Measurements from ENCODE around the gene DOP1A.

The DOP1A gene

DNA sequence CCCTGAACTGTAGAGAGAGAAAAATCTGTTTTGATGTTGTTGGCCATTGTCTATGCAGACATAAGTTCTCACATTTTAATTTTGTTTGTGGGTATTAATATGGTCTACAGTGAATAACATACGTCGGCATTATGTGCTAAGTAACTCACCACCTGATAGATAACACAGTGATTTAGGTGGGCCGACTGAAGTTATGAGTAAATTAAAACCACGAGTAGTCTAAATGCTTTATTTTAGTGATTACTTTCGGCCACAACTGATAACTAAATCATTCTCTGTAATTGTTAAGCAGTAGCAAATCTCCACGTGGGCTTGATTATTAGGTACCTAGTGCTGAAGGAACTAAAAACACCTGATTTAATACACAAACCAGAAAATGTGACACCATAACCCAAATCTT lies 1.1 kb downstream of the DOP1A start:
- no peaks in the 10 kb centered on the region for H3K9me3 ChIP-seq
- peaks cover 10% of the 10 kb centered on the region for H3K27me3 ChIP-seq

GRCh38 chr6:83069633-83070032 lies 2.2 kb downstream of the DOP1A start:
- no peaks in the 10 kb centered on the region for H3K9me3 ChIP-seq
- no peaks in the 10 kb centered on the region for H3K36me3 ChIP-seq
- H3K4me3 ChIP-seq (ENCODE audit: low read depth in 1 of 2, low read length in 1 of 2) = no peak overlapping the region
- no peak overlapping the region for H3K27ac ChIP-seq
- TF ChIP-seq CTCF (IDR thresholded peaks at IDR 0.05) = no peak
- H3K4me1 ChIP-seq (ENCODE audit: control insufficient read depth in 1 of 2, insufficient read depth in 1 of 2, low read depth in 1 of 2, low read length in 1 of 2) = peaks cover 24 to 28% of the 10 kb centered on the region in 2 experiments
- H3K27me3 ChIP-seq = peaks cover 5% of the 10 kb centered on the region

More for the DNA sequence above, 1.1 kb downstream of the DOP1A start:
- Histone ChIP-seq H3K27ac (peak overlapping the region; percentile 90), H3K4me3 (ENCODE audit: low read depth in 1 of 2, low read length in 1 of 2) (peak overlapping the region; percentile 84 to 85), H3K4me1 (ENCODE audit: control insufficient read depth in 1 of 2, insufficient read depth in 1 of 2, low read depth in 1 of 2, low read length in 1 of 2) (peaks cover 24 to 29% of the 10 kb centered on the region in 2 experiments), H3K36me3 (no peaks in the 10 kb centered on the region)
- TF ChIP-seq CTCF (IDR thresholded peaks at IDR 0.05) = no peak

- no peaks in the 10 kb centered on the region for H3K36me3 ChIP-seq
- no peak overlapping the region for H3K4me3 ChIP-seq (ENCODE audit: low read depth in 1 of 2, low read length in 1 of 2)
- peak overlapping the region; percentile 35 for H3K27ac ChIP-seq
- peaks cover 11 to 14% of the 10 kb centered on the region in 2 experiments for H3K4me1 ChIP-seq (ENCODE audit: control insufficient read depth in 1 of 2, insufficient read depth in 1 of 2, low read depth in 1 of 2, low read length in 1 of 2)
- H3K9me3 ChIP-seq = no peaks in the 10 kb centered on the region
- H3K27me3 ChIP-seq = no peaks in the 10 kb centered on the region
- no peak for TF ChIP-seq CTCF (IDR thresholded peaks at IDR 0.05)
Observed at GRCh38 chr6:83071023-83071422, 3.6 kb downstream of the DOP1A start.

- TF ChIP-seq CTCF (IDR thresholded peaks at IDR 0.05) = no peak
- H3K9me3 ChIP-seq = no peaks in the 10 kb centered on the region
- no peaks in the 10 kb centered on the region for H3K36me3 ChIP-seq
- no peak overlapping the region for H3K27ac ChIP-seq
- peaks cover 8 to 12% of the 10 kb centered on the region in 2 experiments for H3K4me1 ChIP-seq (ENCODE audit: control insufficient read depth in 1 of 2, insufficient read depth in 1 of 2, low read depth in 1 of 2, low read length in 1 of 2)
- no peaks in the 10 kb centered on the region for H3K27me3 ChIP-seq
- no peak overlapping the region for H3K4me3 ChIP-seq (ENCODE audit: low read depth in 1 of 2, low read length in 1 of 2)
Observed at GRCh38 chr6:83071707-83072106, 4.2 kb downstream of the DOP1A start.

- H3K4me1 ChIP-seq (ENCODE audit: control insufficient read depth in 1 of 2, insufficient read depth in 1 of 2, low read depth in 1 of 2, low read length in 1 of 2) = peaks cover 8 to 10% of the 10 kb centered on the region in 2 experiments
- H3K36me3 ChIP-seq = no peaks in the 10 kb centered on the region
- no peaks in the 10 kb centered on the region for H3K9me3 ChIP-seq
- no peak for TF ChIP-seq CTCF (IDR thresholded peaks at IDR 0.05)
- no peak overlapping the region for H3K27ac ChIP-seq
- no peaks in the 10 kb centered on the region for H3K27me3 ChIP-seq
- H3K4me3 ChIP-seq (ENCODE audit: low read depth in 1 of 2, low read length in 1 of 2) = no peak overlapping the region
Observed at GRCh38 chr6:83072726-83073125, 5.3 kb downstream of the DOP1A start.

GRCh38 chr6:83073615-83074014 lies 6.1 kb downstream of the DOP1A start:
- no peaks in the 10 kb centered on the region for H3K9me3 ChIP-seq
- H3K4me3 ChIP-seq (ENCODE audit: low read depth in 1 of 2, low read length in 1 of 2) = no peak overlapping the region
- H3K36me3 ChIP-seq = no peaks in the 10 kb centered on the region
- TF ChIP-seq CTCF (IDR thresholded peaks at IDR 0.05) = no peak
- peaks cover 1 to 2% of the 10 kb centered on the region in 2 experiments for H3K4me1 ChIP-seq (ENCODE audit: control insufficient read depth in 1 of 2, insufficient read depth in 1 of 2, low read depth in 1 of 2, low read length in 1 of 2)
- H3K27me3 ChIP-seq = no peaks in the 10 kb centered on the region
- H3K27ac ChIP-seq = no peak overlapping the region

Measured in neutrophil (primary cell).